GM21360 (cell line): ENCODE measurements around the gene CLEC1B.
"Not testable (repeated sequence)": the region's sequence is repeated elsewhere in the genome, so short reads cannot be mapped to it uniquely, and the experiment has no call there.

Source experiments
- ATAC-seq: cut with Tn5 transposase; IDR thresholded peaks from one replicate; pipeline ENCODE4 v1.9.1; 2021; ENCODE audit warnings: mild to moderate bottlenecking, moderate library complexity; ENCODE audit not compliant: unreplicated experiment

Gene CLEC1B

GRCh38 chr12:9999016-9999415 lies at the start of gene CLEC1B:
TSS of gene CLEC1B (minus strand) at chr12:9999121. CDS start at chr12:9999100, 21 bp downstream.
- no peak for ATAC-seq

GRCh38 chr12:10048526-10048925 lies 49.6 kb upstream of the CLEC1B start:
- no peak for ATAC-seq

GRCh38 chr12:10042167-10042566 lies 43.2 kb upstream of the CLEC1B start:
- ATAC-seq: no peak

- ATAC-seq: no peak
Measured at GRCh38 chr12:10033783-10034545, 35.0 kb upstream of the CLEC1B start.

- no peak for ATAC-seq
Measured at GRCh38 chr12:10031771-10032175, 32.9 kb upstream of the CLEC1B start.

- ATAC-seq: no peak
Measured at GRCh38 chr12:10031321-10031720, 32.4 kb upstream of the CLEC1B start.

GRCh38 chr12:10030446-10030845 lies 31.5 kb upstream of the CLEC1B start, which contains the start of gene CLEC9A:
TSS of gene CLEC9A (plus strand) at chr12:10030682. CDS start at chr12:10052688, 22,006 bp downstream.
- no peak for ATAC-seq

GRCh38 chr12:10027721-10028120 lies 28.8 kb upstream of the CLEC1B start:
- no peak for ATAC-seq

- ATAC-seq: no peak
Measured at GRCh38 chr12:10027311-10027710, 28.4 kb upstream of the CLEC1B start.

- ATAC-seq: not testable (repeated sequence)
Measured at GRCh38 chr12:10026666-10027065, 27.7 kb upstream of the CLEC1B start.

- ATAC-seq: no peak
Measured at GRCh38 chr12:10025236-10025635, 26.3 kb upstream of the CLEC1B start.

GRCh38 chr12:10021342-10021741 lies 22.4 kb upstream of the CLEC1B start:
- ATAC-seq: no peak

- ATAC-seq: no peak
Measured at GRCh38 chr12:10018386-10018785, 19.5 kb upstream of the CLEC1B start.

GRCh38 chr12:10016881-10017280 lies 18.0 kb upstream of the CLEC1B start:
- ATAC-seq: no peak

- ATAC-seq: no peak
Measured at GRCh38 chr12:10015450-10015849, 16.5 kb upstream of the CLEC1B start.

GRCh38 chr12:10012630-10013330 lies 13.9 kb upstream of the CLEC1B start:
- no peak for ATAC-seq

GRCh38 chr12:10001171-10001776 lies 2.4 kb upstream of the CLEC1B start:
- no peak for ATAC-seq

GRCh38 chr12:9992296-9992695 lies 6.6 kb downstream of the CLEC1B start:
- no peak for ATAC-seq

GRCh38 chr12:9991876-9992275 lies 7.0 kb downstream of the CLEC1B start:
- ATAC-seq: no peak

- ATAC-seq: no peak
Measured at GRCh38 chr12:9980126-9980525, 18.8 kb downstream of the CLEC1B start.

- no peak for ATAC-seq
Measured at GRCh38 chr12:9977916-9978315, 21.0 kb downstream of the CLEC1B start.

GRCh38 chr12:9976626-9977025 lies 22.3 kb downstream of the CLEC1B start:
- ATAC-seq: not testable (repeated sequence)
